Nephron progenitor cell (in vitro differentiated cells): ENCODE data around the gene DDIT4.
A peak's percentile ranks its signal among the peaks of the same experiment; 100 is the strongest.

Experiments used
- DNase-seq: peaks from one replicate; pipeline ENCODE4 v3.0.0; 2021
- H3K27ac Mint-ChIP-seq: 2 replicates; pipeline ENCODE4 v1.8.0; 2021; ENCODE audit warnings: mild to moderate bottlenecking, moderate library complexity, mixed read lengths
- H3K27me3 Mint-ChIP-seq: 2 replicates; pipeline ENCODE4 v1.8.0; 2021; ENCODE audit warnings: mild to moderate bottlenecking, low read depth, mixed read lengths; ENCODE audit not compliant: poor library complexity
- H3K36me3 Mint-ChIP-seq: 2 replicates; pipeline ENCODE4 v1.8.0; 2021; ENCODE audit warnings: low read depth, mixed read lengths
- H3K4me1 Mint-ChIP-seq: 2 replicates; pipeline ENCODE4 v1.8.0; 2021; ENCODE audit warnings: mixed read lengths
- H3K4me3 Mint-ChIP-seq: 2 replicates; pipeline ENCODE4 v1.8.0; 2021; ENCODE audit warnings: mild to moderate bottlenecking, moderate library complexity, mixed read lengths
- H3K9me3 Mint-ChIP-seq: 2 replicates; pipeline ENCODE4 v1.8.0; 2021; ENCODE audit warnings: mild to moderate bottlenecking, moderate library complexity, mixed read lengths
- CTCF ChIP-seq: fragments of 200-600 bp; sonication (generic); IDR thresholded peaks from 2 replicates; pipeline ENCODE4 v1.5.0; 2021; ENCODE audit warnings: antibody characterized with exemption

Gene DDIT4

GRCh38 chr10:72312865-72313391 lies 39.2 kb downstream of the DDIT4 start:
- TF ChIP-seq CTCF = no peak
- Mint-ChIP-seq H3K4me1 (peaks cover 63% of the 10 kb centered on the region), H3K4me3 (no peak overlapping the region), H3K9me3 (no peaks in the 10 kb centered on the region), H3K27me3 (peaks cover 8% of the 10 kb centered on the region), H3K36me3 (no peaks in the 10 kb centered on the region), H3K27ac (no peak overlapping the region)
- DNase-seq = no peak

GRCh38 chr10:72314263-72314662 lies 40.5 kb downstream of the DDIT4 start:
- H3K4me1 Mint-ChIP-seq = peaks cover 63% of the 10 kb centered on the region
- TF ChIP-seq CTCF = no peak
- no peak overlapping the region for H3K4me3 Mint-ChIP-seq
- no peak overlapping the region for H3K27ac Mint-ChIP-seq
- no peaks in the 10 kb centered on the region for H3K9me3 Mint-ChIP-seq
- DNase-seq = no peak
- H3K27me3 Mint-ChIP-seq = peaks cover 8% of the 10 kb centered on the region
- no peaks in the 10 kb centered on the region for H3K36me3 Mint-ChIP-seq

- no peak for TF ChIP-seq CTCF
- H3K27ac Mint-ChIP-seq = no peak overlapping the region
- DNase-seq = no peak
- no peaks in the 10 kb centered on the region for H3K9me3 Mint-ChIP-seq
- H3K4me3 Mint-ChIP-seq = no peak overlapping the region
- peaks cover 58% of the 10 kb centered on the region for H3K4me1 Mint-ChIP-seq
- no peaks in the 10 kb centered on the region for H3K36me3 Mint-ChIP-seq
- peaks cover 8% of the 10 kb centered on the region for H3K27me3 Mint-ChIP-seq
Observed at GRCh38 chr10:72315054-72315453, 41.3 kb downstream of the DDIT4 start.

- Mint-ChIP-seq H3K27me3 (peaks cover 8% of the 10 kb centered on the region), H3K4me3 (no peak overlapping the region), H3K27ac (peak overlapping the region; percentile 90), H3K9me3 (no peaks in the 10 kb centered on the region), H3K36me3 (no peaks in the 10 kb centered on the region), H3K4me1 (peaks cover 58% of the 10 kb centered on the region)
- TF ChIP-seq CTCF = no peak
- DNase-seq = no peak
Observed at GRCh38 chr10:72315611-72316385, 42.1 kb downstream of the DDIT4 start.

GRCh38 chr10:72316386-72316700 lies 42.6 kb downstream of the DDIT4 start:
- DNase-seq = no peak
- Mint-ChIP-seq H3K27ac (peak overlapping the region; percentile 90), H3K36me3 (no peaks in the 10 kb centered on the region), H3K27me3 (peaks cover 8% of the 10 kb centered on the region), H3K9me3 (no peaks in the 10 kb centered on the region), H3K4me3 (no peak overlapping the region), H3K4me1 (peaks cover 61% of the 10 kb centered on the region)
- no peak for TF ChIP-seq CTCF
